IMR-90 (cell line): ENCODE measurements around the gene MCUR1.

Source experiments
- RCOR1 ChIP-seq: IDR thresholded peaks from 2 replicates; pipeline ENCODE4 v1.6.1; 2012; ENCODE audit warnings: mild to moderate bottlenecking, low read length, improper control_type of control experiment; ENCODE audit not compliant: insufficient replicate concordance
- SMC3 ChIP-seq: fragments of 150-350 bp; IDR thresholded peaks from 2 replicates; pipeline ENCODE4 v1.6.1; 2016; ENCODE audit warnings: low read depth, mild to moderate bottlenecking, antibody characterized with exemption, low read length, moderate library complexity
- TF ChIP-seq, protein P1 (sequence below): conservative IDR thresholded peaks from 2 replicates; pipeline ENCODE4 v1.5.1; 2012; ENCODE audit warnings: mild to moderate bottlenecking, low read depth, low read length, improper control_type of control experiment

GRCh38 chr6:13763740-13764381, 50.5 kb downstream of the MCUR1 start:
- TF ChIP-seq, protein P1, sequence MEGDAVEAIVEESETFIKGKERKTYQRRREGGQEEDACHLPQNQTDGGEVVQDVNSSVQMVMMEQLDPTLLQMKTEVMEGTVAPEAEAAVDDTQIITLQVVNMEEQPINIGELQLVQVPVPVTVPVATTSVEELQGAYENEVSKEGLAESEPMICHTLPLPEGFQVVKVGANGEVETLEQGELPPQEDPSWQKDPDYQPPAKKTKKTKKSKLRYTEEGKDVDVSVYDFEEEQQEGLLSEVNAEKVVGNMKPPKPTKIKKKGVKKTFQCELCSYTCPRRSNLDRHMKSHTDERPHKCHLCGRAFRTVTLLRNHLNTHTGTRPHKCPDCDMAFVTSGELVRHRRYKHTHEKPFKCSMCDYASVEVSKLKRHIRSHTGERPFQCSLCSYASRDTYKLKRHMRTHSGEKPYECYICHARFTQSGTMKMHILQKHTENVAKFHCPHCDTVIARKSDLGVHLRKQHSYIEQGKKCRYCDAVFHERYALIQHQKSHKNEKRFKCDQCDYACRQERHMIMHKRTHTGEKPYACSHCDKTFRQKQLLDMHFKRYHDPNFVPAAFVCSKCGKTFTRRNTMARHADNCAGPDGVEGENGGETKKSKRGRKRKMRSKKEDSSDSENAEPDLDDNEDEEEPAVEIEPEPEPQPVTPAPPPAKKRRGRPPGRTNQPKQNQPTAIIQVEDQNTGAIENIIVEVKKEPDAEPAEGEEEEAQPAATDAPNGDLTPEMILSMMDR = no peak
- TF ChIP-seq RCOR1 = no peak
- no peak for TF ChIP-seq SMC3
